NCI-H526 (cell line): ENCODE results near the gene C1QL1.
A peak's percentile ranks its signal among the peaks of the same experiment; 100 is the strongest.

Experiments used
- DNase-seq, 2 experiments: peaks; one replicate each; lab custom pipeline; 2025; lab: John Stamatoyannopoulos, UW

The C1QL1 gene

DNA sequence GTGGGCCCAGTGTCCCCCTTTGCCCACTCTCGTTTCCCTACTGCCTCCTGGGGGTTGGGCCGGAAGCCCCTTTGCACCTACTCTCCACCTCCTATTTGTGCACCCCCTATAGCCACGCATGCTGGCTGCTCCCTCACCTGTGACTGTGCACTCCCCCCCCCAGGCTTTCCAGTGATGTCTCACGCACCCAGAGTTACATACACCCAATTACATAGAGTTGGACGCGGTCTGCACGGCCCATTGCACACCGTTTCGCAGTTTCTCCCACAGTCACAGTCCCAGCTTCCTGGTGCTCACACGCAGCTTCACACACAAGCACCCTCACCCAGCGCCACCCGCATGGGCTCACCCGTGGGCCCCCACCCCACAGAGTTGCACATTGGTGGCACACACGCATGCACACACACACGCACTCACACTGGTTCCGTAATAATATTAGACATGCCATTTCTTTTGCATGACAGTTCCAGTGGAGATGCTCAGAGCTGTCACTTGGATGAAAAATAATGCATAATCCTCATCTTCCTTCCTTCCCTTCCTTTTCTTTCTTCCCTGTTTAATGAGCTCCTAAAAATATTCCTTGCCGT is 21.5 kb upstream of the C1QL1 start:
- no peak for DNase-seq

DNA sequence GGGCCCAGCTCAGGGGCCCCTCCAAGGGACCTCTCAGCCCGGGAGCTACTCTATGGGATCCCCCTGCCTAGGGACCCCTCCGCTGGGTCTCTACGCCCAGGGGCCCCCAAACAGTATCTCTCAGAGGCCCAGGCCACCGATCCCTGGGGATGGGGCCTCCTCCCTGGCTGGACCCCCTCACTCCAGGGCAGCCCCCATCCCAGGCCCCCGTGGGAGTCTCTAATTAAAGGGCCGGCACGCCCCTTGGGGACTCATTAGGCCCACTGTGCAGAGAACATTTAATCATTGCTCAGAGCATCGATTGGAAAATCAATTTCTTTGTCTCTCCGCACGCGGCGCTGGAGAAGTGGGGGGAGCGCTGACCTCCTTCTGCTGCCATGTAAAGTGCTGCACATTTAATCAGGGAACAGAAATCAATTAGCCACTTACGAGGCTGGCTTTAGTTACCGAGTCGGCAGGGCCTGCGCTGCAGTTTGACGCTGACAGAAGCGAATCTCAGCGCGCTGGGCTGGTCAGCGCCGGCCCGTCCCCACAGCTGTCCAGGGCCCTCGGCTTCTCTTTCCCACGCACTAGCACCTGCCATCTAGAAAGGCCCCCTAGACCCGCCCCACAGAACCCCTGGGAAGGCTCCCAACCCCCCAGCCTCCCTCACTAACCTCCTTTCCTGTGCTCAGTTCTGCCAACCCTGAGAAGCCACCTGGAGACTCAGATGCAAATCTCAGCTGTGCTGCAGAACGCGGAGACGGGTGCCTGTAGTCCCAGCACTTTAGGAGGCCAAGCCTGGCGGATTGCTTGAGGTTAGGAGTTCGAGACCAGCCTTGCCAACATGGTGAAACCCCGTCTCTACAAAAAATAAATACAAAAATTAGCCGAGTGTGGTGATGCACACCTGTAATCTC is 20.2 kb upstream of the C1QL1 start:
- peak in 1 of 2 experiments; percentile 37 for DNase-seq

DNA sequence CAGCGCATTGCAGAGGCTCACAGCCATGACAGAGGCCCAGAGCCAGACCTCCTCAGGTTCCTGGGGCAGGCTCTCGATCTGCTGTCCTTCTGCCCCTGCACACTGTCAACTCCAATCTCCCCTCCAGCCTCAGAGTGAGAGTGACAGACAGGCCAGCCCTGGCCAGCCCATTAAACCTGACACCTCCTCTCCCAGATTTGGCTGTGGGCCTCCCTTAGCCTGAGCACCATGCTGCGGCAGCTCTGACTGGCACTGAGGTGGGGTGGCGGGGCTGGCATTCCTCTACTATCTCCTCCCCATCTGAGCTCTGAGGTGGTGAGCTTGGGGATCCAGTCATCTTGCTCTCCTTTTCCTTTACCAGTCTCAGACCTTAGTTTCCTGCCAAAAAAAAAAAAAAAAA is 15.5 kb upstream of the C1QL1 start:
- no peak for DNase-seq

- DNase-seq = no peak
These were observed 14.1 kb upstream of the C1QL1 start for GRCh38 chr17:44982113-44982702.

GRCh38 chr17:44981221-44981968 is 13.3 kb upstream of the C1QL1 start:
- DNase-seq = no peak

- DNase-seq = no peak
These were observed 11.4 kb upstream of the C1QL1 start for GRCh38 chr17:44979426-44979995.

DNA sequence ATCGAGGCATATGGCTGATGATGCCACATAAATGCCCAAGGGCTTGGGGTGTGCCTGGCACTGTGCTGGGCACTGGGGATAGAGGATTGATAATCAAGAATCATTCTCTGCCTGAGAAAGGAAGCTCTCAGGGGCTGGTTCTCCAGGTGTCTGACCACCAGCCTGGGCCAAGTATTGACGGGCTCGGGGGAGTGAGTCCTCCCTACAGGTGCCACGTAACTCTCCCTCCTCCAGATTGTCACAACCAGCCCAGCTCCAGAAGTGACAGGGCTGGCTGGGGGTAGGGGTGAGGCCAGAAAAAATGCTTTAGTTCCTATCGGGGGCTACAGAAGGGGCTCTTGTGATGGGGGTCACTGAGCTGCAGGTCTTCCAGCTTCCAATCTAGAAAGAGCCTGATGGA is 10.7 kb upstream of the C1QL1 start:
- no peak for DNase-seq

DNA sequence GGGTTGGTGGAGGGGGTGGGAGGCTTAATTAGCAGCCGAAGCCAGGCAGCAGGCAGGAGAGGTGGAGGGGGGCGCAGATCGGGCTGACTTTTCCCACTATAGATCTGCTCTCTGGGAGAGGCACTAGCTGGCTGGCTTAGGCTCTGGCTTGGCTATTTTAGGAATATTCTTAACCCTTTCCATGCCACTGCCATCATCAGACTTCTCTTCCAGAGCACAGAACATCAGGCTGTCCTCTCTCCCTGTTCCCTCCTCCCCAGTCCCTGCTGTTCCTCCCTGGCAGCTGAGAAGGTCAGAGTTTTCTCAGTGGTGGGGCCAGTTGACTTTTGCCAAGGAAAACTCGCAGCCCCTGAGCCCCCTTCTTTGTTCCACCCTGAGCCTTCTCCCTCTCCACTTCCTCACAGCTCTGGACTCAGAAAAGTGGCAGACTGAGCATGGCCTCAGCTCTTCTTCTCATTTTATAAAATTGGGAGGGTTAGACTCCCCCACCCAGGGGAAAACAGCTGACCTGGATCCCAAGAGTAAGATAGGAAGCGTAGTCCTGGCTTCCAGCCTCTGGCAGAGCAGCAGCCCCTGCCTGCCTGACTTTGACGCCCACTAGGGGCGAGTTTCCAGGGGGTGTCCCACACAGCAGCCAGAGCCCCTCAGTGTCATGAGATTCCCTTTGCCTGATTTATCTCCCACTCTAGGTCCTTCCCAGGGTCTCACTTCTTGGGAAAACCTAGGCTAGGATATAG is 9.9 kb upstream of the C1QL1 start:
- no peak for DNase-seq

DNA sequence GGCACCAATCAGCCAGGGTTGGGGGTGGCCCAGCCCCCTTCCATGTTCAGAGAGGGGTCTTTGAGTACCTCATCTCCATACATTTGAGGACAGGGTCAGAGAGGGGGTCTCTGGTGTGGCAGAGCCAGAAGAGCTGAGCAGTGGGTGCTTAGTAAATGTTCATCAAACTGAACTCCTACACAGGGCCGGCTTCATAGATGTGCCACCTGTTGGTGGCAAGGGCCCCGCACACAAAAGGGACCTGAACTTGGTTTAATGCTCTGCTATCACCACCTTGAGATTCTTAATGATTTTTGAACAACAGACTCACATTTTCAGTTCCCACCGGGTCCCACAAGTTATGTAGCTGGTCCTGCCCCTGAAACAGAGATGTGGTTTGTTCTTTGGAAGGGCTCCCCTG is 9.0 kb upstream of the C1QL1 start:
- no peak for DNase-seq

GRCh38 chr17:44976206-44976605 is 8.1 kb upstream of the C1QL1 start:
- peak; percentile 18 to 71 for DNase-seq

- DNase-seq = no peak
These were observed 4.8 kb upstream of the C1QL1 start for GRCh38 chr17:44972953-44973352.

- no peak for DNase-seq
These were observed 3.8 kb upstream of the C1QL1 start for GRCh38 chr17:44971776-44972483.

GRCh38 chr17:44970136-44970741 is 2.1 kb upstream of the C1QL1 start:
- peak in 1 of 2 experiments; percentile 34 for DNase-seq

DNA sequence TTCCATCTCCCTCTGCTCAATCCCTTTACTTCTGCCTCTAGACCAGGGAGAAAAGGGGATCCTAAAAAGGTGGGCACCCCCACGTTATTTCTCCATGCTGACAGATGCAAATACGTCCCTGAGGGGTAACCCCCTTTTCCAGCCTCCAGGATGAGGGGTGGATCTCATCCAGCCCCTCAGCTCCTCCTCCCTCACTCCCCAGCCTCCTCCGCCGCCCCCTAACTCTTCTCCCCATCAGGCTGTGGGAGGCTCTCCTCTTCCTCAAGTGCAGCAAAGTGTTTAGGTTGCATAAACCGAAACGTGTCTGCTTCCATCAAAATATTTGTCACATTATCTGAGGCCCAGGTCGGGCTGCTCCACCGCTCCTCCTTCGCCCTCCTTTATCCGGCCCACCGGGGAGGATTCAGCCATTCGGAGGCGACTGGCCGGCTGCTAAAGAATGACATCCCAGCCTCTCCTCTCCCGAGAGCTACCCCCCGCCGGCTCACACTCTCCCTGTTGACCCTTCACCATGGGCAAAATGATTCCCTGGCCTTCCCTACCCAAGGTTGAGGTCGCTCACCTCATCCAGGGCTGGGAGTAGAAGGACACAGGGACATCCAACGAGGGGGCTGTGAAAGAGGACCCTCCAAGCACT is 1.2 kb upstream of the C1QL1 start:
- no peak for DNase-seq

DNA sequence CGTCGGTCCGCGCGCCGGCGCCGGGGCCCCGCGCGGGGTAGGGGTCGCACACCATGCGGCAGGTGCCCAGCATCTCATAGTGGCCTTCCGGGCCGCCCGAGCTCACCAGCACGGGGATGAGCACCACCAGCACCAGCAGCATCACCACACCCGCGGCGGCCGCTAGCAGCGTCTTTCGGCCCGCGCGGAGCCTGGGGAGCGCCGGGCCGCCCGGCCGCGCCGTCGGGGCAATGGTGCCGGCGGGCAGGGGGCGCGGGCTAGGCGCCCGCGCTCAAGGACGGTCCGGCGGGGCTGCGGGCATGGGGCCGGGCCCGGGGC is 237 bp downstream of the C1QL1 start:
- DNase-seq = no peak

- DNase-seq = no peak
These were observed 837 bp downstream of the C1QL1 start for GRCh38 chr17:44967026-44967906.

GRCh38 chr17:44966348-44967025 is 1.6 kb downstream of the C1QL1 start:
- DNase-seq = no peak

DNA sequence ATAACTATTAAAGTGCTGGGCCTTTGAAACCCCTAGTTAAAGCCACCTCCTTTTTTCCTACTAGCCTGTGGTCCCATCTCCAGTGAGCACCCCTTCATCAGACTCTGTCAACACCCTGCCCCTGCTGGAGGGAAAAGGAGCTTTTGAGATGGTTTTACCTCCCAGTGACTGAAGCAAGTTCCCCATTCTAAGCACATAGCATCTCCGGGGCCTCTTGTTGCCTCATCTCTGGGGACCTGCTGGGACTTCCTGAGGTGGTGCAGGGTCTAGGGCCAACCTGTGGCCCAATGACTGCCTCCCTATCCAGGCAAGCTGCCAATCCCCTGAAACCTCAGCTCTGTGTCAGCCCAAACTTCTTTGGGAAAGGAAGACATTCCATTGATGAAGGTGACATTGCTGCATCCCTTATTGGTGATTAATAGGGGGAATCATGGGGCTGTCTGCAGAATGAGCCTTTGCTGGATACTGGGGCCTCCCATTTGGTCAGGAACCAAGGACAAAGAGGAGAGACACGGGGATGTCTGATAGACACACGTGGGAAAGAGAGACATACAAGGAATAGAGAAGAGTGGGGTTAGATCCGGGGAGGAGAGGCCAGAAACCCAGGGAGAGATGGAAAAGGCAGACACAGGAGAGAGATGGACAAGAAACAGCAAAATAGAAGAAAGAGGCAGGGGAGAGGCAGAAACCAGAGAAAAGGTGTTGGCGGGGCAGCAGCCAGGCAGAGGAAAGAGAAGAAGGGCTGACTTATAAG is 2.4 kb downstream of the C1QL1 start:
- DNase-seq = no peak
